ENCODE data around the gene USP17L28. TPM values are rescaled to one million over a fixed set of nuclear protein-coding genes. Genes with fewer than 3 reads are reported as not detected.
"Not testable (repeated sequence)": the region's sequence is repeated elsewhere in the genome, so short reads cannot be mapped to it uniquely, and the experiment has no call there.

USP17L28 gene, protein sequence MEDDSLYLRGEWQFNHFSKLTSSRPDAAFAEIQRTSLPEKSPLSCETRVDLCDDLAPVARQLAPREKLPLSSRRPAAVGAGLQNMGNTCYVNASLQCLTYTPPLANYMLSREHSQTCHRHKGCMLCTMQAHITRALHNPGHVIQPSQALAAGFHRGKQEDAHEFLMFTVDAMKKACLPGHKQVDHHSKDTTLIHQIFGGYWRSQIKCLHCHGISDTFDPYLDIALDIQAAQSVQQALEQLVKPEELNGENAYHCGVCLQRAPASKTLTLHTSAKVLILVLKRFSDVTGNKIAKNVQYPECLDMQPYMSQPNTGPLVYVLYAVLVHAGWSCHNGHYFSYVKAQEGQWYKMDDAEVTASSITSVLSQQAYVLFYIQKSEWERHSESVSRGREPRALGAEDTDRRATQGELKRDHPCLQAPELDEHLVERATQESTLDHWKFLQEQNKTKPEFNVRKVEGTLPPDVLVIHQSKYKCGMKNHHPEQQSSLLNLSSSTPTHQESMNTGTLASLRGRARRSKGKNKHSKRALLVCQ
- polyA plus RNA-seq (2012; ENCODE audit: insufficient read depth, insufficient read length) = not detected

DNA sequence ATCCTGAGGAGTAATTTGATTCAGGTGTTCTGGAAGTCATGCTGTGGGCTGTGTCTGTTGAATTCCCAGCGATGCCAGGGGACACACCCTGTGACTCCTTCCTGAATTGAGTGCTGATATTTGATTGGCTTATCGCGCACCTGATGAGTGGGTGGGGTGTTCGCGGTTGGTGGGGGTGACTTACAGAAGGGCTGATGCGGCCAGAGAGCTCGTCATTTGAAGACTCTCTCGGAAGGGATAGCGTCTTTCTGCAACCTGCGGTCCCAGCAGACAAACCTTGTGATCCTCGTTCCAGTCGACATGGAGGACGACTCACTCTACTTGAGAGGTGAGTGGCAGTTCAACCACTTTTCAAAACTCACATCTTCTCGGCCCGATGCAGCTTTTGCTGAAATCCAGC is at the start of gene USP17L28:
TSS of gene USP17L28 (plus strand) at position 301 of the 400 bp plus-strand sequence. CDS start at position 301, 0 bp downstream.
- DNase-seq (ENCODE audit: low read depth, low spot score); H3K4me3 ChIP-seq (ENCODE audit: low read length): not testable (repeated sequence)

DNA sequence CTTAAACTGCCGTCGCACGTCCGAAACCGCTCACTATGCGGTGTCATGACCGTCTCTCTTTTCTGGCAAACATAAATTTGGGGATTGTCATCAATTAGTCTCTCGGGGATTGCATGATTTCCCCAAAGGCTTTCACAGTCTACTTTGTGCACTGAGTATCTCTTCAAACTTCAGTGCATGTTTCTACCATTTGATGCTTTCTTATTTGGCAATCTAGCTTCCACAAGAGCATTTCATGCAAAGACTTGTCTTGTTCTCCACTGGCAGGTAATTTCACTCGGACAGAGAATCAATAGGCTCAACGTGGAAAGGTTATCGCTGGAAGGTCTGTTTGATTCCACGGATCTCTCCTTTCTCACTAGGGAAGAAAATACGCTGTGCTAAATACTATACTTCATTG is 24.5 kb upstream of the USP17L28 start:
- DNase-seq (ENCODE audit: low read depth, low spot score); H3K4me3 ChIP-seq (ENCODE audit: low read length): not testable (repeated sequence)

DNA sequence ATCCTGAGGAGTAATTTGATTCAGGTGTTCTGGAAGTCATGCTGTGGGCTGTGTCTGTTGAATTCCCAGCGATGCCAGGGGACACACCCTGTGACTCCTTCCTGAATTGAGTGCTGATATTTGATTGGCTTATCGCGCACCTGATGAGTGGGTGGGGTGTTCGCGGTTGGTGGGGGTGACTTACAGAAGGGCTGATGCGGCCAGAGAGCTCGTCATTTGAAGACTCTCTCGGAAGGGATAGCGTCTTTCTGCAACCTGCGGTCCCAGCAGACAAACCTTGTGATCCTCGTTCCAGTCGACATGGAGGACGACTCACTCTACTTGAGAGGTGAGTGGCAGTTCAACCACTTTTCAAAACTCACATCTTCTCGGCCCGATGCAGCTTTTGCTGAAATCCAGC is 23.8 kb upstream of the USP17L28 start, which contains the start of gene USP17L24:
TSS of gene USP17L24 (plus strand) at position 301 of the 400 bp plus-strand sequence. CDS start at position 301, 0 bp downstream.
- not testable (repeated sequence) for DNase-seq (ENCODE audit: low read depth, low spot score); H3K4me3 ChIP-seq (ENCODE audit: low read length)

DNA sequence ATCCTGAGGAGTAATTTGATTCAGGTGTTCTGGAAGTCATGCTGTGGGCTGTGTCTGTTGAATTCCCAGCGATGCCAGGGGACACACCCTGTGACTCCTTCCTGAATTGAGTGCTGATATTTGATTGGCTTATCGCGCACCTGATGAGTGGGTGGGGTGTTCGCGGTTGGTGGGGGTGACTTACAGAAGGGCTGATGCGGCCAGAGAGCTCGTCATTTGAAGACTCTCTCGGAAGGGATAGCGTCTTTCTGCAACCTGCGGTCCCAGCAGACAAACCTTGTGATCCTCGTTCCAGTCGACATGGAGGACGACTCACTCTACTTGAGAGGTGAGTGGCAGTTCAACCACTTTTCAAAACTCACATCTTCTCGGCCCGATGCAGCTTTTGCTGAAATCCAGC is 19.1 kb upstream of the USP17L28 start, which contains the start of gene USP17L25:
TSS of gene USP17L25 (plus strand) at position 301 of the 400 bp plus-strand sequence. CDS start at position 301, 0 bp downstream.
- not testable (repeated sequence) for DNase-seq (ENCODE audit: low read depth, low spot score); H3K4me3 ChIP-seq (ENCODE audit: low read length)

DNA sequence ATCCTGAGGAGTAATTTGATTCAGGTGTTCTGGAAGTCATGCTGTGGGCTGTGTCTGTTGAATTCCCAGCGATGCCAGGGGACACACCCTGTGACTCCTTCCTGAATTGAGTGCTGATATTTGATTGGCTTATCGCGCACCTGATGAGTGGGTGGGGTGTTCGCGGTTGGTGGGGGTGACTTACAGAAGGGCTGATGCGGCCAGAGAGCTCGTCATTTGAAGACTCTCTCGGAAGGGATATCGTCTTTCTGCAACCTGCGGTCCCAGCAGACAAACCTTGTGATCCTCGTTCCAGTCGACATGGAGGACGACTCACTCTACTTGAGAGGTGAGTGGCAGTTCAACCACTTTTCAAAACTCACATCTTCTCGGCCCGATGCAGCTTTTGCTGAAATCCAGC is 14.3 kb upstream of the USP17L28 start, which contains the start of gene USP17L26:
TSS of gene USP17L26 (plus strand) at position 301 of the 400 bp plus-strand sequence. CDS start at position 301, 0 bp downstream.
- not testable (repeated sequence) for H3K4me3 ChIP-seq (ENCODE audit: low read length); DNase-seq (ENCODE audit: low read depth, low spot score)

DNA sequence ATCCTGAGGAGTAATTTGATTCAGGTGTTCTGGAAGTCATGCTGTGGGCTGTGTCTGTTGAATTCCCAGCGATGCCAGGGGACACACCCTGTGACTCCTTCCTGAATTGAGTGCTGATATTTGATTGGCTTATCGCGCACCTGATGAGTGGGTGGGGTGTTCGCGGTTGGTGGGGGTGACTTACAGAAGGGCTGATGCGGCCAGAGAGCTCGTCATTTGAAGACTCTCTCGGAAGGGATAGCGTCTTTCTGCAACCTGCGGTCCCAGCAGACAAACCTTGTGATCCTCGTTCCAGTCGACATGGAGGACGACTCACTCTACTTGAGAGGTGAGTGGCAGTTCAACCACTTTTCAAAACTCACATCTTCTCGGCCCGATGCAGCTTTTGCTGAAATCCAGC is 9.6 kb upstream of the USP17L28 start, which contains the start of gene USP17L5:
TSS of gene USP17L5 (plus strand) at position 301 of the 400 bp plus-strand sequence. CDS start at position 301, 0 bp downstream.
- DNase-seq (ENCODE audit: low read depth, low spot score); H3K4me3 ChIP-seq (ENCODE audit: low read length): not testable (repeated sequence)

DNA sequence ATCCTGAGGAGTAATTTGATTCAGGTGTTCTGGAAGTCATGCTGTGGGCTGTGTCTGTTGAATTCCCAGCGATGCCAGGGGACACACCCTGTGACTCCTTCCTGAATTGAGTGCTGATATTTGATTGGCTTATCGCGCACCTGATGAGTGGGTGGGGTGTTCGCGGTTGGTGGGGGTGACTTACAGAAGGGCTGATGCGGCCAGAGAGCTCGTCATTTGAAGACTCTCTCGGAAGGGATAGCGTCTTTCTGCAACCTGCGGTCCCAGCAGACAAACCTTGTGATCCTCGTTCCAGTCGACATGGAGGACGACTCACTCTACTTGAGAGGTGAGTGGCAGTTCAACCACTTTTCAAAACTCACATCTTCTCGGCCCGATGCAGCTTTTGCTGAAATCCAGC is 4.8 kb upstream of the USP17L28 start, which contains the start of gene USP17L27:
TSS of gene USP17L27 (plus strand) at position 301 of the 400 bp plus-strand sequence. CDS start at position 301, 0 bp downstream.
- DNase-seq (ENCODE audit: low read depth, low spot score); H3K4me3 ChIP-seq (ENCODE audit: low read length): not testable (repeated sequence)

DNA sequence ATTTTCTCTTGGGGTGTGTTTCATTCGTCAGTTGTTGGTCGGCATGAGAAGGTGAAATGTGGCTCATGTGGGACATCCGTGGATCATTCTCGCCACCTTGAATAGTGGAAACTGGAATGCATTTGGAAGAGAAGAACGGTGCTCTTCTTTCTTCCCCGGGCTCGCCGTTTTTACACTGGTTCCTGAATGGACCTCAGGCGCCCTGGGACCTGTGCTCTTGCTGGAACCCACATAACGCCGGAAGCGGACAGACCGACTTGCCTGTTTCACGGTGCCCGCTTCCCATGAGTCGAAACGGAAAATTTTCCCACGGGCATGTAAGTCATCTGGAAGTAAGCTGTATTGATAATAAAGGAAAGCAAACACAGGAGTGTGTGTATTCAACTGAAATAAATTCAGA is 2.2 kb downstream of the USP17L28 start:
- H3K4me3 ChIP-seq (ENCODE audit: low read length); DNase-seq (ENCODE audit: low read depth, low spot score): not testable (repeated sequence)

DNA sequence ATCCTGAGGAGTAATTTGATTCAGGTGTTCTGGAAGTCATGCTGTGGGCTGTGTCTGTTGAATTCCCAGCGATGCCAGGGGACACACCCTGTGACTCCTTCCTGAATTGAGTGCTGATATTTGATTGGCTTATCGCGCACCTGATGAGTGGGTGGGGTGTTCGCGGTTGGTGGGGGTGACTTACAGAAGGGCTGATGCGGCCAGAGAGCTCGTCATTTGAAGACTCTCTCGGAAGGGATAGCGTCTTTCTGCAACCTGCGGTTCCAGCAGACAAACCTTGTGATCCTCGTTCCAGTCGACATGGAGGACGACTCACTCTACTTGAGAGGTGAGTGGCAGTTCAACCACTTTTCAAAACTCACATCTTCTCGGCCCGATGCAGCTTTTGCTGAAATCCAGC is 4.6 kb downstream of the USP17L28 start, which contains the start of gene USP17L29:
TSS of gene USP17L29 (plus strand) at position 301 of the 400 bp plus-strand sequence. CDS start at position 301, 0 bp downstream.
- H3K4me3 ChIP-seq (ENCODE audit: low read length); DNase-seq (ENCODE audit: low read depth, low spot score): not testable (repeated sequence)

DNA sequence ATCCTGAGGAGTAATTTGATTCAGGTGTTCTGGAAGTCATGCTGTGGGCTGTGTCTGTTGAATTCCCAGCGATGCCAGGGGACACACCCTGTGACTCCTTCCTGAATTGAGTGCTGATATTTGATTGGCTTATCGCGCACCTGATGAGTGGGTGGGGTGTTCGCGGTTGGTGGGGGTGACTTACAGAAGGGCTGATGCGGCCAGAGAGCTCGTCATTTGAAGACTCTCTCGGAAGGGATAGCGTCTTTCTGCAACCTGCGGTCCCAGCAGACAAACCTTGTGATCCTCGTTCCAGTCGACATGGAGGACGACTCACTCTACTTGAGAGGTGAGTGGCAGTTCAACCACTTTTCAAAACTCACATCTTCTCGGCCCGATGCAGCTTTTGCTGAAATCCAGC is 14.1 kb downstream of the USP17L28 start, which contains the start of gene USP17L30:
TSS of gene USP17L30 (plus strand) at position 301 of the 400 bp plus-strand sequence. CDS start at position 301, 0 bp downstream.
- DNase-seq (ENCODE audit: low read depth, low spot score); H3K4me3 ChIP-seq (ENCODE audit: low read length): not testable (repeated sequence)

DNA sequence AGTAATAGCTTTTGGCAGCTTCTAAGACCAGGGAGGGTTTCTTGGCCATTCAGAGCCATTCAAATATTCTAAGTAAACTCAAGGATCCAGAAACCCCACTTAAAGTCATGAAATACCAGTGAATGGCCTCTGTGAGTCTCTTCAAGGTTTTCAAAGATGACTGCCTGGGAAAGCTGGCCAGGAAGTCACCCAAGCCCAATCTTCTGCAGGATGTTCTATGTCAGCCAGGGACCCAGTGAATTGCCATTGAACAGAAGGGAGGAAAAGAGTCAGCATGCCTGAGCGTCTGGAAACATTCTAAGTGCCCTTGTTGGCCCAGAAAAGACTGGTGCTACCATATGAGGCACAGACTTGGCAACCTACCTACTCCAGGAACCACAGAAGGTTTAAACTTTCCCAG is 31.2 kb downstream of the USP17L28 start:
- DNase-seq (ENCODE audit: low read depth, low spot score); H3K4me3 ChIP-seq (ENCODE audit: low read length): not testable (repeated sequence)

DNA sequence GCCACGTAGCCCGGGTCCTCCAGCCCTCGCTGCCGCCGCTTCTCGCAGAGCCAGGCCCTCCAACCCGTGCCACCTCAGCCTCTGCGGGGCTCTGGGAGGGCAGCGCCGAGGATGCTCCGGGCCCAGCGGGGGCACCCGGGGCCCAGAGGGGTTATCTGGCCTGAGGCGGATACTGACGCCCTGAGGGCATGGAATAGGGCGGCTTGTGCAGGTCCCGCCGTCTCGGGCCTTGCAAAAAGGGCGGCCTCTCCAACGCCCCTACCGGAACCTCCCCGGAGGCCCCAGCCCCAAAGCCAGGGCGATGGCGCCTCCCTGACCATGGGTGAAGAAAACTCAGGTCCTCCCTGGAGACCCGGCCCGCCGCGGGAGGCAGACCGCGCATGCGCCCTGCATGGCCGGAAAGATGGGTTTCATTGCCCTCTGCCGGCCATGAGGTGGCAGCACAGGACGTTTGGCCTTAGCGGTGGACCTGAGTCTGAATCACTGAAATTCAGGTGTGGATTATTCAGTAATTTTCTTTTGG is 32.4 kb downstream of the USP17L28 start:
- not testable (repeated sequence) for DNase-seq (ENCODE audit: low read depth, low spot score)
- H3K4me3 ChIP-seq (ENCODE audit: low read length) = peak overlapping the region; percentile 51

DNA sequence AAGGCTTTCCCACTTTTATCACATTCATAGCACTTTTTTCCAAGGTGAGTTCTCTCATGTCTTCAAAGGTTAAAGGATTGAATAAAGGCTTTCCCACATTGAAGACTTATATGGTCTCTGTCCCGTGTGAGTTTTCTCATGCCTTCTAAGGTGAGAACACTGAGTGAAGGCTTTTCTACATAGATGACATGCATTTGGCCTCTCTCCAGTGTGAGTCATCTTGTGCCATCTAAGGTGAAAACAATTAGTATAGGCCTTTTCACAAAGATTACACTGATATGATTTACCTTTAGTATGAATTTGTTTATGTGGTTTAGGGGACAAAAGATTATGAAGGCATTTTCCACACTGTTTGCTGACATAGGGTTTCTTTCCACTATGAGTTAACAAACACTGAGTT is 35.4 kb downstream of the USP17L28 start:
- DNase-seq (ENCODE audit: low read depth, low spot score) = no peak
- no peak overlapping the region for H3K4me3 ChIP-seq (ENCODE audit: low read length)

DNA sequence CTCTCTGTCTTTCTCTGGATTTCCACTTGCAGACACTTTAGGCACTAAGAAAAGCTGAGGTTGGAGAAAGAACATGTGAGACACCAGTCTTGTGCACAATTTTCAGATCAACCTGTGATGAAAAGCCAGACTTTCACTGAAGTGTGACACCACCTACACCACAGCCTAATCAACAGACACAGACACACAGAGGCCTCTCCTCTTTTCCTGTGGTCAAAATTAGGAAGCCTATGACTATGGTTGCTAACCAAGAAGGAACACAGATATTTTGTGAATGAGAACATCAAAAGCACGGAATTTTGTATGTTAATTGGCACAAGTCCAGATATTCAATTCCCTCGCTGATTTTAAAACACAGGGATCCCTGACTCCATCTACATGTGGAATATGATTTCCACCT is 40.3 kb downstream of the USP17L28 start:
- peak; percentile 18 for DNase-seq (ENCODE audit: low read depth, low spot score)
- H3K4me3 ChIP-seq (ENCODE audit: low read length) = not testable (repeated sequence)
